ENCODE data around the gene DISP3. TPM values are rescaled to one million over a fixed set of nuclear protein-coding genes. Genes with fewer than 3 reads are reported as not detected.

Gene DISP3
- polyA plus RNA-seq, 1 donor (not counting 4 experiments of a cell fraction or from before 2014, with no cell fraction given): not detected

DNA sequence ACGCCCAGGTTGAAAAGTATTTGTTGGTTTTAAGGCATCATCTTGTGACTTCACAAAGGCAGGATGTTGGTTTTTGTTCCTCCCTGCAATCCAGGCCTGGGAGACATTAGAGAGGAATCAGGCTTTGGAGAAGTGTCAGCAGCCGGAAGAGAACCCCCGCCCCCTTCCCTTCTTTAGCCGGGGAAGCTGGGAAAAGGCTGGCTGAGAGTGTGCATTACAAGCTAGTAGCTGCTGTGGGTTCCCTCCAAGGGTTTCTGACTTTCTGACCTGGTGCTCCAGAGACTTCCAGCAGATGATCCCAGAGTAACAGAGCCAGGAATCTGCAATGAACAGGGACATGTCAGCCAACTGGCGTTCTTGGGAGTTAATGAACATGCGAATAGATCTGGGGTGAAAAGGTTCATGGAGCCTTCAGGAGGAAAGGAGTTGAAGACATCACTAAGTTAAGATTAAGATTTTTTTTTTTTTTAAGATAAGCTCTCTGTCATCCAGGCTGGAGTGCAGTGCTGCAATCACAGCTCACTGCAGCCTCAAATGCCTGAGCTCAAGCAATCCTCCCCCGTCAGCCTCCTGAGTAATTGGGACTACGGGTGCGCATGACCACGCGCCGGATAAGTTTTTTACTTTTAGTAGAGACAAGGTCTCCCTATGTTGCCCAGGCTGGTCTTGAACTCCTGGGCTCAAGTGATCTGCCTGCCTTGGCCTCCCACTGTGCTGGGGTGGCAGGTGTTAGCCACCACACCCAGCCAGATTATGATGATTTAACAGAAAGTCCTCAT is 7.5 kb downstream of the DISP3 start:
- H3K27ac ChIP-seq (ENCODE audit: control insufficient read depth, insufficient read depth, low read length): no peak overlapping the region
- H3K9ac ChIP-seq (ENCODE audit: control insufficient read depth, extremely low read depth, insufficient read depth, low read length): no peak overlapping the region
- peaks cover 22% of the 10 kb centered on the region for H3K27me3 ChIP-seq (ENCODE audit: control insufficient read depth, extremely low read depth, insufficient read depth, low read length)
- H4K20me1 ChIP-seq (ENCODE audit: control insufficient read depth, extremely low read depth, insufficient read depth, low read length): no peaks in the 10 kb centered on the region
- TF ChIP-seq, protein P1, sequence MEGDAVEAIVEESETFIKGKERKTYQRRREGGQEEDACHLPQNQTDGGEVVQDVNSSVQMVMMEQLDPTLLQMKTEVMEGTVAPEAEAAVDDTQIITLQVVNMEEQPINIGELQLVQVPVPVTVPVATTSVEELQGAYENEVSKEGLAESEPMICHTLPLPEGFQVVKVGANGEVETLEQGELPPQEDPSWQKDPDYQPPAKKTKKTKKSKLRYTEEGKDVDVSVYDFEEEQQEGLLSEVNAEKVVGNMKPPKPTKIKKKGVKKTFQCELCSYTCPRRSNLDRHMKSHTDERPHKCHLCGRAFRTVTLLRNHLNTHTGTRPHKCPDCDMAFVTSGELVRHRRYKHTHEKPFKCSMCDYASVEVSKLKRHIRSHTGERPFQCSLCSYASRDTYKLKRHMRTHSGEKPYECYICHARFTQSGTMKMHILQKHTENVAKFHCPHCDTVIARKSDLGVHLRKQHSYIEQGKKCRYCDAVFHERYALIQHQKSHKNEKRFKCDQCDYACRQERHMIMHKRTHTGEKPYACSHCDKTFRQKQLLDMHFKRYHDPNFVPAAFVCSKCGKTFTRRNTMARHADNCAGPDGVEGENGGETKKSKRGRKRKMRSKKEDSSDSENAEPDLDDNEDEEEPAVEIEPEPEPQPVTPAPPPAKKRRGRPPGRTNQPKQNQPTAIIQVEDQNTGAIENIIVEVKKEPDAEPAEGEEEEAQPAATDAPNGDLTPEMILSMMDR (optimal IDR thresholded peaks at IDR 0.05 in 1 of 3, IDR thresholded peaks at IDR 0.05 in 1 of 3, conservative IDR thresholded peaks at IDR 0.05 in 1 of 3; ENCODE audit: extremely low read depth in 1 of 3, insufficient read depth in 2 of 3, low read length in 3 of 3): no peak
- TF ChIP-seq EZH2 (IDR thresholded peaks at IDR 0.05; ENCODE audit: low read length): no peak
- dilution Hi-C loops (cut with MboI; ENCODE audit: extremely low pct_ligation_motif_present, low sequenced_read_pairs): no loop called here
- DNase-seq (ENCODE audit: low read depth, low spot score) (no peak), FAIRE-seq (no peak)
- H3K4me1 ChIP-seq (ENCODE audit: control insufficient read depth, extremely low read depth, insufficient read depth, low read length): no peaks in the 10 kb centered on the region
- H3K9me3 ChIP-seq (ENCODE audit: control insufficient read depth, low read depth, low read length): no peaks in the 10 kb centered on the region
- no peaks in the 10 kb centered on the region for H3K79me2 ChIP-seq (ENCODE audit: control insufficient read depth, insufficient read depth, low read length)
- H2AFZ ChIP-seq (ENCODE audit: control insufficient read depth, low read length): no peak overlapping the region
- no peaks in the 10 kb centered on the region for H3K36me3 ChIP-seq (ENCODE audit: control insufficient read depth in 2 of 2, extremely low read depth in 1 of 2, insufficient read depth in 2 of 2, low read length in 2 of 2)
- H3K4me3 ChIP-seq (ENCODE audit: control insufficient read depth in 2 of 3, extremely low read depth in 1 of 3, insufficient read depth in 2 of 3, low read depth in 1 of 3, low read length in 3 of 3): no peak overlapping the region
- no peaks in the 10 kb centered on the region for H3K9me1 ChIP-seq (ENCODE audit: control insufficient read depth, extremely low read depth, insufficient read depth, low read length)
- no peak overlapping the region for H3K4me2 ChIP-seq (ENCODE audit: control insufficient read depth, extremely low read depth, insufficient read depth, low read depth, low read length)

DNA sequence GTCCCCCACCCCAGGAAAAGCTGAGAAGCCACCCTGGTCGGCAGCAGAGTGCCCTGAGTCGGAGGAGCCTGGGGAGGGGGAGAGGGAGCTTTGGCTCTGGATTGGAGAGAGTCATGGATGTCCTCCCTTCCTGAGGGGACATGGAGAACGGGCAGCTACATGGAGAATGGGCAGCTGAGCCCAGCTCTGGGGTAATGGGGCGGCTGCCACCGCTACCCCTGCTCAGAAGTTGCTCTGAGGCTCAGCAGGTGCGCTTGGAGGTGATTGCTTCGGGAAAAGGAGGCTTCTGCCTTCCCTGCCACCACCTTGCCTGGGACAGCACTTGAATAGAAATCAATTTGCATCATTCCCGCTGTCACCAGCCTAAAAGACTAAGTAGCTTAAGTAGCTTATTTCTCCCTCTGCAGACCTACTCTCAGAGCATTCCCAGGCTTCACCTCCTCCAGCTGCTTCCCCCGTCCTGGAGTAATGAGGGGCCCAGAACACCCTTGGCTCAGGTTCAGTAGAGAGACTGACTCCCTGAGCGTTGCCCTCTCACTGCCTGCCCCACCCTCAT is 8.3 kb downstream of the DISP3 start:
- Histone ChIP-seq H3K9me3 (ENCODE audit: control insufficient read depth, low read depth, low read length) (no peaks in the 10 kb centered on the region), H3K4me3 (ENCODE audit: control insufficient read depth in 2 of 3, extremely low read depth in 1 of 3, insufficient read depth in 2 of 3, low read depth in 1 of 3, low read length in 3 of 3) (no peak overlapping the region), H3K79me2 (ENCODE audit: control insufficient read depth, insufficient read depth, low read length) (no peaks in the 10 kb centered on the region), H3K36me3 (ENCODE audit: control insufficient read depth in 2 of 2, extremely low read depth in 1 of 2, insufficient read depth in 2 of 2, low read length in 2 of 2) (no peaks in the 10 kb centered on the region), H3K4me2 (ENCODE audit: control insufficient read depth, extremely low read depth, insufficient read depth, low read depth, low read length) (no peak overlapping the region), H3K27ac (ENCODE audit: control insufficient read depth, insufficient read depth, low read length) (no peak overlapping the region), H3K4me1 (ENCODE audit: control insufficient read depth, extremely low read depth, insufficient read depth, low read length) (no peaks in the 10 kb centered on the region), H3K9me1 (ENCODE audit: control insufficient read depth, extremely low read depth, insufficient read depth, low read length) (no peaks in the 10 kb centered on the region), H3K9ac (ENCODE audit: control insufficient read depth, extremely low read depth, insufficient read depth, low read length) (no peak overlapping the region), H3K27me3 (ENCODE audit: control insufficient read depth, extremely low read depth, insufficient read depth, low read length) (peaks cover 17% of the 10 kb centered on the region), H4K20me1 (ENCODE audit: control insufficient read depth, extremely low read depth, insufficient read depth, low read length) (no peaks in the 10 kb centered on the region), H2AFZ (ENCODE audit: control insufficient read depth, low read length) (no peak overlapping the region)
- FAIRE-seq (no peak), DNase-seq (ENCODE audit: low read depth, low spot score) (no peak)
- no peak for TF ChIP-seq EZH2 (IDR thresholded peaks at IDR 0.05; ENCODE audit: low read length)
- TF ChIP-seq, protein P1 (optimal IDR thresholded peaks at IDR 0.05 in 1 of 3, IDR thresholded peaks at IDR 0.05 in 1 of 3, conservative IDR thresholded peaks at IDR 0.05 in 1 of 3; ENCODE audit: extremely low read depth in 1 of 3, insufficient read depth in 2 of 3, low read length in 3 of 3): no peak
- dilution Hi-C loops (cut with MboI; ENCODE audit: extremely low pct_ligation_motif_present, low sequenced_read_pairs): no loop called here
